Epithelial cell of proximal tubule (primary cell): ENCODE data around the gene CLDND2. TPM values are rescaled to one million over a fixed set of nuclear protein-coding genes. Genes with fewer than 3 reads are reported as not detected.

Source experiments
- DNase-seq: peaks from one replicate; pipeline ENCODE4 v3.0.0-alpha.2; 2011; ENCODE audit warnings: low read depth
- H3K4me3 ChIP-seq: 2 replicates; pipeline ENCODE4 v1.5.1; 2011; ENCODE audit warnings: low read depth, mild to moderate bottlenecking, low read length
- CTCF ChIP-seq: conservative IDR thresholded peaks from 2 replicates; pipeline ENCODE4 v1.5.1; 2012; ENCODE audit warnings: low read depth, mild to moderate bottlenecking, low read length
- total RNA-seq: library from RNA; depleted of rRNA; stranded (reverse); fragments of >200 nt; gene quantifications from 2 replicates; pipeline ENCODE4 v1.2.3, GENCODE V29; 2015

CLDND2 gene
- total RNA-seq, 1 donor from 2014 or later = not detected

DNA sequence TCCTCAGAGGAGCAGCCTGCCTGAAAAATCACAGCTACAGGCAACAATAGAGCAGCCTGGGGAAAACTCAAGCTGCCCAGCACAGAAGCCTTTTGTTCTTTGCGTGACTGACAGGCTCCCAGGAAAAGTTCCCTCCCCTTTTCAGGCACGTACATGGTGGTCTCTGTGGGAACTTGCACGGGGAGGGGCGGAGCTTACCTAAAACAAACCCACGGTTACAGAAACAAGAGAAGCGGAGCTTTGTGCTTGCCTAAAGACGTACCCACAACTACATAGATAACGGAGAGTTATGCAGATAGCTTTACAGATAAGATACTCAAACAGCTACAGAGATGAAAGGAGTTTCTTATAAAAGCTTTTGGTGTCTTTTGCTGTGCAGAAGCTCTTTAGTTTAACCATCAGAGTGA is 14.1 kb downstream of the CLDND2 start:
- H3K4me3 ChIP-seq = no peak overlapping the region
- TF ChIP-seq CTCF = no peak
- no peak for DNase-seq

GRCh38 chr19:51354103-51354741 is 14.6 kb downstream of the CLDND2 start:
- TF ChIP-seq CTCF = no peak
- H3K4me3 ChIP-seq = no peak overlapping the region
- DNase-seq = no peak

DNA sequence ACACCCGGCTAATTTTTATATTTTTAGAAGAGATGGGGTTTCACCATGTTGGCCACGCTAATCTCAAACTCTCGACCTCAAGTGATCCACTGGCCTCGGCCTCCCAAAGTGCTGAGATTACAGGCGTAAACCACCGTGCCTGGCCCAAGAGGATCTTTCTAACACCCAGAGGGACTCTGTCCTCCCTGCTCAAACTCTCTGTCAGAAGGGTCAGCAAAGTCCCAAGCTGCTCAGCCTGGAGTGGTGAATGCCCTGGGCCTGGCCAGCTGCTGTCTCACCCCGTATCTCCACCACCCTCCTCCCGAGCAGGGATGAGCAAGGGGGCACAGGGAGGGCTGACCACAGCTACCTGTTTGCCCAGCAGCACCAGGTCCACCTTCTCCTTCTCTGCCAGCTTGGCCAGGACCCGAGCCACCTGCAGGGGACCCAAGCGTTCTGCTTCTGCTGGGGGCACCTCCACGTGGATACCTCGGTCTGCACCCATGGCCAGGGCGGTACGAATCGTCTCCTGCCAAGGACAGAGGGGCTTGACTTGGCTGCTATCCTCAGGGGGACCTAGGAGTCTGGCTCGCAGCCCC is 15.9 kb downstream of the CLDND2 start:
- no peak for TF ChIP-seq CTCF

GRCh38 chr19:51351266-51351990 is 17.4 kb downstream of the CLDND2 start:
- no peak for TF ChIP-seq CTCF
- DNase-seq = no peak

More for the DNA sequence above, 15.9 kb downstream of the CLDND2 start:
- H3K4me3 ChIP-seq = no peak overlapping the region
- DNase-seq = no peak

DNA sequence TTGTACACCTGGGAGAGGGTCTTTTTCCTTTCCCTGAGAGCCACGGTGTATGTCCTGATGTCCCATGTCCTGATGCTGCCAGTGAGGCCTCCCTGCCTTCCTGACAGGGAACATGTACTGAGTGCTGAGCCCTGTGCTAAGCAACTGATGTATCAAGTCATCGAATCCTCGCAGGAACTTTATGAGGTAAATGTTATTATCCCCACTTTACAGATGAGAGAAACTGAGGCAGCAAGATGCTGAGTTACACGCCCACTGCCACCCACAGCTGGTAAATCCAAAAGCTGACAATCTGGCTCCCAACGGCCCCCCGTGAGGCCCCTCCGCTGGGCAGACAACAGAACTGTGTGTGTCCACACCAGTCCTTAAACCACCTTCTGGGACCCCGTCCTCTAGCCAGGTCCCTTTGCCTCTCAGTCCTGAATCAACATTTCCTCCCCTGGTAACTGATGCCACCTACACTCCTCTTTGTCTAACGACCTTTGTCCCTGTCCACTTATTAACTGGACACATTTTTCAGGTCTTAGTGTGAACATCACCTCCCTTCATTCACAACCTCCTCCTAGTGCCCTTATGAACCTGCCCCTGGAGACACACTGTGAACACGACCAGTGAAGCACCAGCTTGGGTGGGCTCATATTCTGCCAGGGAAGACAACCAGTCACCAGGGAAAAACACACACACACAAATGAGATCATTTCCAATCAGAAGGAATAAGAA is 21.4 kb downstream of the CLDND2 start:
- DNase-seq = no peak
- no peak for TF ChIP-seq CTCF
- H3K4me3 ChIP-seq = no peak overlapping the region

More at GRCh38 chr19:51351266-51351990, 17.4 kb downstream of the CLDND2 start:
- H3K4me3 ChIP-seq = no peak overlapping the region

DNA sequence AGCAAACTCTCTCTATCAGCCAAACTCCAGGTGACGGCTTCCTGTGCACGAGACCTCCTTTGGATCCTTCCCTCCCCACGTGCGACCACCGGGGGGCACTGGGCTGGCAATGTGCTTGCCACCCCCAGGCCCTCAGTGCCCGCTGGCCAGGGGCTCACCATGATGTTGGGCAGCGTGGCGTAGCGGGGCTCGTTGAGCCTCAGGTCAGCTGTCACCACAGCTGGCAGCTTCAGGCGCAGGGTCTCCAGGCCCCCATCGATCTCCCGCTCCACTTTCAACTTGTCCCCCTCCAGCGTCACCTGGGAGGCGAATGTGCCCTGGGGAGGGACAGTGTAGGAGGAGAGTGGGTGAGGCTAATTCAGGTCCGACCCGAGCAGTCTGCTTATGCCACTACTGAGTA is 22.1 kb downstream of the CLDND2 start:
- H3K4me3 ChIP-seq = no peak overlapping the region
- no peak for DNase-seq
- TF ChIP-seq CTCF = no peak
